IMR-90 (cell line): ENCODE data around the gene SYCP3.

ENCODE experiments used
- BHLHE40 ChIP-seq: fragments of 150-350 bp; IDR thresholded peaks from 2 replicates; pipeline ENCODE4 v1.6.1; 2016; ENCODE audit warnings: mild to moderate bottlenecking, low read depth, low read length
- CEBPB ChIP-seq: IDR thresholded peaks from 2 replicates; pipeline ENCODE4 v1.6.1; 2012; ENCODE audit warnings: low read depth, low read length, improper control_type of control experiment
- FOS ChIP-seq: fragments of 150-350 bp; IDR thresholded peaks from 2 replicates; pipeline ENCODE4 v1.6.1; 2016; ENCODE audit warnings: low read depth, low read length
- MAFK ChIP-seq: IDR thresholded peaks from 2 replicates; pipeline ENCODE4 v1.6.1; 2012; ENCODE audit warnings: low read depth, low read length, improper control_type of control experiment
- MXI1 ChIP-seq: IDR thresholded peaks from 2 replicates; pipeline ENCODE4 v1.6.1; 2012; ENCODE audit warnings: low read depth, mild to moderate bottlenecking, low read length, moderate library complexity, borderline replicate concordance
- POLR2A ChIP-seq: IDR thresholded peaks from 2 replicates; pipeline ENCODE4 v1.6.1; 2012; ENCODE audit warnings: mild to moderate bottlenecking, low read depth, low read length
- RAD21 ChIP-seq: IDR thresholded peaks from 2 replicates; pipeline ENCODE4 v1.6.1; 2012; ENCODE audit warnings: low read length, improper control_type of control experiment
- RFX5 ChIP-seq: IDR thresholded peaks from 2 replicates; pipeline ENCODE4 v1.8.0; 2012; ENCODE audit warnings: low read depth, mild to moderate bottlenecking, low read length, moderate library complexity
- SMC3 ChIP-seq: fragments of 150-350 bp; IDR thresholded peaks from 2 replicates; pipeline ENCODE4 v1.6.1; 2016; ENCODE audit warnings: low read depth, mild to moderate bottlenecking, antibody characterized with exemption, low read length, moderate library complexity
- TF ChIP-seq, protein P1 (sequence below): conservative IDR thresholded peaks from 2 replicates; pipeline ENCODE4 v1.5.1; 2012; ENCODE audit warnings: mild to moderate bottlenecking, low read depth, low read length, improper control_type of control experiment

DNA sequence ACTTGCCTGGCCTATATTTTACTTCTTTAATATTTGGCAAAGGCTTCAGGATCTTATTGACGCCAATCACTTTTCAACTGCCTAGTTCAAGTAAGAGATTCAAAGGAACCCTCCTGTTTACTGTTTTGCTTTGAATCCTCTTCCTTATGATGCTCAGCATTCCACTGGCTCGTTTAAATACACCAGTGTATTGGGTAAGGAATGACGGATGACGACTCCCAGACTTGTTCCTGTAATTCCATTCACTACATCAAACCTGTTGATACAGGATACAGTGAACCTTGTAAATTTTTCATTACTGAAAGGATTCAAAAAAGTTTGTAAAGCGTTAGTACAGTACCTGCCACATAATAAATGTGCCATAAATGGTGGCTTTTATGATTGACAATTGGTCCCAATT lies 1.7 kb upstream of the SYCP3 start:
- TF ChIP-seq BHLHE40 (no peak), SMC3 (no peak), RAD21 (no peak), POLR2A (no peak), RFX5 (no peak), MXI1 (no peak), FOS (no peak), MAFK (no peak), CEBPB (no peak)
- TF ChIP-seq, protein P1, sequence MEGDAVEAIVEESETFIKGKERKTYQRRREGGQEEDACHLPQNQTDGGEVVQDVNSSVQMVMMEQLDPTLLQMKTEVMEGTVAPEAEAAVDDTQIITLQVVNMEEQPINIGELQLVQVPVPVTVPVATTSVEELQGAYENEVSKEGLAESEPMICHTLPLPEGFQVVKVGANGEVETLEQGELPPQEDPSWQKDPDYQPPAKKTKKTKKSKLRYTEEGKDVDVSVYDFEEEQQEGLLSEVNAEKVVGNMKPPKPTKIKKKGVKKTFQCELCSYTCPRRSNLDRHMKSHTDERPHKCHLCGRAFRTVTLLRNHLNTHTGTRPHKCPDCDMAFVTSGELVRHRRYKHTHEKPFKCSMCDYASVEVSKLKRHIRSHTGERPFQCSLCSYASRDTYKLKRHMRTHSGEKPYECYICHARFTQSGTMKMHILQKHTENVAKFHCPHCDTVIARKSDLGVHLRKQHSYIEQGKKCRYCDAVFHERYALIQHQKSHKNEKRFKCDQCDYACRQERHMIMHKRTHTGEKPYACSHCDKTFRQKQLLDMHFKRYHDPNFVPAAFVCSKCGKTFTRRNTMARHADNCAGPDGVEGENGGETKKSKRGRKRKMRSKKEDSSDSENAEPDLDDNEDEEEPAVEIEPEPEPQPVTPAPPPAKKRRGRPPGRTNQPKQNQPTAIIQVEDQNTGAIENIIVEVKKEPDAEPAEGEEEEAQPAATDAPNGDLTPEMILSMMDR: no peak
